Loucy (cell line): Measurements from ENCODE around the gene KRTAP10-10.

Experiments used
- EZH2phosphoT487 ChIP-seq: fragments of 200-600 bp; IDR thresholded peaks from 2 replicates; pipeline ENCODE4 v1.6.1; 2018; ENCODE audit warnings: antibody characterized with exemption, mild to moderate bottlenecking, moderate library complexity, borderline replicate concordance
- TF ChIP-seq, protein P1 (sequence below): fragments of 200-600 bp; sonication (generic); conservative IDR thresholded peaks from 2 replicates; pipeline ENCODE4 v1.5.1; 2014; ENCODE audit warnings: mild to moderate bottlenecking, antibody characterized with exemption, low read length

- TF ChIP-seq, protein P1, sequence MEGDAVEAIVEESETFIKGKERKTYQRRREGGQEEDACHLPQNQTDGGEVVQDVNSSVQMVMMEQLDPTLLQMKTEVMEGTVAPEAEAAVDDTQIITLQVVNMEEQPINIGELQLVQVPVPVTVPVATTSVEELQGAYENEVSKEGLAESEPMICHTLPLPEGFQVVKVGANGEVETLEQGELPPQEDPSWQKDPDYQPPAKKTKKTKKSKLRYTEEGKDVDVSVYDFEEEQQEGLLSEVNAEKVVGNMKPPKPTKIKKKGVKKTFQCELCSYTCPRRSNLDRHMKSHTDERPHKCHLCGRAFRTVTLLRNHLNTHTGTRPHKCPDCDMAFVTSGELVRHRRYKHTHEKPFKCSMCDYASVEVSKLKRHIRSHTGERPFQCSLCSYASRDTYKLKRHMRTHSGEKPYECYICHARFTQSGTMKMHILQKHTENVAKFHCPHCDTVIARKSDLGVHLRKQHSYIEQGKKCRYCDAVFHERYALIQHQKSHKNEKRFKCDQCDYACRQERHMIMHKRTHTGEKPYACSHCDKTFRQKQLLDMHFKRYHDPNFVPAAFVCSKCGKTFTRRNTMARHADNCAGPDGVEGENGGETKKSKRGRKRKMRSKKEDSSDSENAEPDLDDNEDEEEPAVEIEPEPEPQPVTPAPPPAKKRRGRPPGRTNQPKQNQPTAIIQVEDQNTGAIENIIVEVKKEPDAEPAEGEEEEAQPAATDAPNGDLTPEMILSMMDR: no peak
- TF ChIP-seq EZH2phosphoT487: no peak
Observed at GRCh38 chr21:44684483-44684882, 47.3 kb downstream of the KRTAP10-10 start.
